H7 (cell line): Measurements from ENCODE around the gene RANBP2. TPM values are rescaled to one million over a fixed set of nuclear protein-coding genes. Genes with fewer than 3 reads are reported as not detected.

Experiments used
- total RNA-seq: library from RNA; depleted of rRNA; stranded (reverse); fragments of >200 nt; shearing (Covaris generic); gene quantifications from 2 replicates; pipeline ENCODE4 v1.2.3, GENCODE V29; 2014; rRNA removed

RANBP2 gene
- total RNA-seq, 1 experiment from 2014 or later, result 43.8 TPM

Other genes starting within 250 kb of the RANBP2 start
- 53.7 and 58.1 TPM in 2 replicates for gene LIMS1, start 185.0 kb upstream of the RANBP2 start, total RNA-seq
- 13.6 and 26.3 TPM in 2 replicates for gene CCDC138, start 67.3 kb downstream of the RANBP2 start, total RNA-seq